ENCODE measurements around the gene ACVR1C. TPM values are rescaled to one million over a fixed set of nuclear protein-coding genes. Genes with fewer than 3 reads are reported as not detected.
"Not testable (repeated sequence)": the region's sequence is repeated elsewhere in the genome, so short reads cannot be mapped to it uniquely, and the experiment has no call there.

ACVR1C gene
- total RNA-seq, 6 donors from 2014 or later, result under 0.01 to 2.6 (median 0.54) TPM; not detected in 1

- Histone ChIP-seq H3K4me3 (no peak overlapping the region), H3K4me1 (no peaks in the 10 kb centered on the region), H3K9me3 (no peaks in the 10 kb centered on the region), H3K27me3 (no peaks in the 10 kb centered on the region), H3K36me3 (no peaks in the 10 kb centered on the region), H3K27ac (no peak overlapping the region)
- no peak for TF ChIP-seq CTCF (IDR thresholded peaks at IDR 0.05)
- TF ChIP-seq EP300 (IDR thresholded peaks at IDR 0.05), result no peak
- no peak for TF ChIP-seq POLR2AphosphoS5 (IDR thresholded peaks at IDR 0.05)
- no peak for TF ChIP-seq POLR2A (IDR thresholded peaks at IDR 0.05)
- DNase-seq (no peak), ATAC-seq (ENCODE audit: low FRiP score in 2 of 2) (no peak)
- 84 to 93% methylated on average over 1 of the region's 1 CpG for WGBS, 2 donors
These were observed 90.6 kb downstream of the ACVR1C start for GRCh38 chr2:157538064-157538463.

GRCh38 chr2:157536815-157537214 lies 91.8 kb downstream of the ACVR1C start:
- DNase-seq (no peak), ATAC-seq (ENCODE audit: low FRiP score in 2 of 2) (no peak)
- Histone ChIP-seq H3K4me3 (no peak overlapping the region), H3K4me1 (no peaks in the 10 kb centered on the region), H3K36me3 (no peaks in the 10 kb centered on the region), H3K27me3 (no peaks in the 10 kb centered on the region), H3K9me3 (no peaks in the 10 kb centered on the region), H3K27ac (no peak overlapping the region)
- WGBS, 2 donors, result 74 to 87% methylated on average over 1 of the region's 1 CpG
- no peak for TF ChIP-seq EP300 (IDR thresholded peaks at IDR 0.05)
- no peak for TF ChIP-seq POLR2A (IDR thresholded peaks at IDR 0.05)
- TF ChIP-seq POLR2AphosphoS5 (IDR thresholded peaks at IDR 0.05), result no peak
- no peak for TF ChIP-seq CTCF (IDR thresholded peaks at IDR 0.05)

- Histone ChIP-seq H3K4me1 (no peaks in the 10 kb centered on the region), H3K36me3 (no peaks in the 10 kb centered on the region), H3K4me3 (no peak overlapping the region), H3K27me3 (no peaks in the 10 kb centered on the region), H3K27ac (no peak overlapping the region), H3K9me3 (no peaks in the 10 kb centered on the region)
- WGBS, 2 donors, result 91 to 93% methylated on average over 4 of the region's 4 CpGs
- DNase-seq (no peak), ATAC-seq (ENCODE audit: low FRiP score in 2 of 2) (no peak)
- no peak for TF ChIP-seq EP300 (IDR thresholded peaks at IDR 0.05)
- no peak for TF ChIP-seq POLR2AphosphoS5 (IDR thresholded peaks at IDR 0.05)
- no peak for TF ChIP-seq POLR2A (IDR thresholded peaks at IDR 0.05)
- no peak for TF ChIP-seq CTCF (IDR thresholded peaks at IDR 0.05)
These were observed 99.5 kb downstream of the ACVR1C start for GRCh38 chr2:157528963-157529751.

GRCh38 chr2:157526070-157526469 lies 102.6 kb downstream of the ACVR1C start:
- Histone ChIP-seq H3K27ac (no peak overlapping the region), H3K36me3 (no peaks in the 10 kb centered on the region), H3K4me1 (no peaks in the 10 kb centered on the region), H3K4me3 (no peak overlapping the region), H3K9me3 (no peaks in the 10 kb centered on the region), H3K27me3 (no peaks in the 10 kb centered on the region)
- no peak for TF ChIP-seq POLR2A (IDR thresholded peaks at IDR 0.05)
- DNase-seq, result no peak
- ATAC-seq (ENCODE audit: low FRiP score in 2 of 2), result no peak
- WGBS, 2 donors, result 97% methylated on average over 2 of the region's 2 CpGs

- H3K27me3 ChIP-seq, result no peaks in the 10 kb centered on the region
- no peak overlapping the region for H3K27ac ChIP-seq
- H3K4me1 ChIP-seq, result no peaks in the 10 kb centered on the region
- DNase-seq (no peak), ATAC-seq (ENCODE audit: low FRiP score in 2 of 2) (no peak)
- no peaks in the 10 kb centered on the region for H3K9me3 ChIP-seq
- no peaks in the 10 kb centered on the region for H3K36me3 ChIP-seq
- TF ChIP-seq CTCF (IDR thresholded peaks at IDR 0.05) (no peak), EP300 (IDR thresholded peaks at IDR 0.05) (no peak), POLR2AphosphoS5 (IDR thresholded peaks at IDR 0.05) (no peak), POLR2A (IDR thresholded peaks at IDR 0.05) (no peak)
- H3K4me3 ChIP-seq, result no peak overlapping the region
- WGBS, 2 donors, result 84 to 90% methylated on average over 4 of the region's 4 CpGs
These were observed 105.1 kb downstream of the ACVR1C start for GRCh38 chr2:157523270-157524247.

- H3K4me3 ChIP-seq; H3K27me3 ChIP-seq; H3K36me3 ChIP-seq; ATAC-seq (ENCODE audit: low FRiP score in 2 of 2); DNase-seq; H3K9me3 ChIP-seq; H3K27ac ChIP-seq; H3K4me1 ChIP-seq: not testable (repeated sequence)
- WGBS, 2 donors, result 94 to 95% methylated on average over 11 to 15 of the region's 15 CpGs
These were observed 113.7 kb downstream of the ACVR1C start for GRCh38 chr2:157514966-157515365.
